ENCODE results near the gene VAT1L. TPM values are rescaled to one million over a fixed set of nuclear protein-coding genes. Genes with fewer than 3 reads are reported as not detected.

The VAT1L gene
- total and polyA plus RNA-seq, 2 donors (not counting 3 experiments of a cell fraction or from before 2014, with no cell fraction given) = 0.46 to 1.5 TPM

- H3K4me1 ChIP-seq (ENCODE audit: control insufficient read depth, extremely low read depth, insufficient read depth, low read length) = peaks cover 4% of the 10 kb centered on the region
- no peaks in the 10 kb centered on the region for H3K9me1 ChIP-seq (replicated peaks; ENCODE audit: control insufficient read depth, extremely low read depth, insufficient read depth, low read length)
- no peak overlapping the region for H3K27ac ChIP-seq (ENCODE audit: insufficient read depth, low read depth, low read length)
- BruUV-seq (replicated peaks) = no TSS peak
- no peaks in the 10 kb centered on the region for H4K20me1 ChIP-seq (replicated peaks; ENCODE audit: control insufficient read depth, extremely low read depth, insufficient read depth, low read length)
- dilution Hi-C loops (cut with MboI; ENCODE audit: extremely low pct_ligation_motif_present, low sequenced_read_pairs) (no loop called here), intact Hi-C loops (cut with micrococcal nuclease) (loop anchor here (5.0 kb wide), 1 partner anchor 190 kb away; no protein-coding TSS in a partner anchor)
- H3K4me3 ChIP-seq (replicated peaks in 1 of 3; ENCODE audit: insufficient read depth in 1 of 3, low read depth in 1 of 3, low read length in 3 of 3) = no peak overlapping the region
- no peak overlapping the region for H3K4me2 ChIP-seq (ENCODE audit: insufficient read depth, low read length)
- peaks cover 28 to 41% of the 10 kb centered on the region in 2 experiments for H3K27me3 ChIP-seq (ENCODE audit: control insufficient read depth in 2 of 2, insufficient read depth in 2 of 2, low read length in 2 of 2)
- no peaks in the 10 kb centered on the region for H3K79me2 ChIP-seq (ENCODE audit: control insufficient read depth, insufficient read depth, low read length)
- TF ChIP-seq EZH2 (IDR thresholded peaks at IDR 0.05; ENCODE audit: borderline replicate concordance, low read depth, low read length, severe bottlenecking) = no peak
- no peak for TF ChIP-seq MAX (IDR thresholded peaks at IDR 0.05; ENCODE audit: insufficient read depth, insufficient read length)
- TF ChIP-seq GATA2 (IDR thresholded peaks at IDR 0.05; ENCODE audit: insufficient read depth, insufficient read length, low read depth, low read length) = no peak
- no peak for TF ChIP-seq POLR2A (IDR thresholded peaks at IDR 0.05; ENCODE audit: low read depth, low read length)
- no peak for TF ChIP-seq JUN (IDR thresholded peaks at IDR 0.05; ENCODE audit: borderline replicate concordance, insufficient read depth, insufficient read length, low read depth)
- no peak for TF ChIP-seq FOS (IDR thresholded peaks at IDR 0.05; ENCODE audit: borderline replicate concordance, insufficient read depth, low read length)
- TF ChIP-seq MYC (IDR thresholded peaks at IDR 0.05; ENCODE audit: low read depth, low read length) = no peak
- TF ChIP-seq POLR2AphosphoS5 (IDR thresholded peaks at IDR 0.05; ENCODE audit: insufficient read depth, low read depth, low read length) = no peak
- CTCF ChIA-PET = no interaction called here
- FAIRE-seq = no peak
- no peaks in the 10 kb centered on the region for H3K9me3 ChIP-seq (replicated peaks; ENCODE audit: control insufficient read depth, insufficient read depth, low read length)
- POLR2A ChIA-PET = no interaction called here
- no peaks in the 10 kb centered on the region for H3K36me3 ChIP-seq (ENCODE audit: control insufficient read depth in 2 of 2, extremely low read depth in 1 of 2, insufficient read depth in 2 of 2, low read length in 2 of 2)
- no peak for DNase-seq (ENCODE audit: low read depth, low spot score)
- no peak overlapping the region for H2AFZ ChIP-seq (ENCODE audit: low read depth, low read length)
- no peak overlapping the region for H3K9ac ChIP-seq (replicated peaks; ENCODE audit: extremely low read depth, insufficient read depth, low read length)
Observed at GRCh38 chr16:77787452-77787851, 912 bp upstream of the VAT1L start.
